Fibroblast of lung (primary cell): ENCODE data around the gene ALDOB.

ENCODE experiments used
- EZH2 ChIP-seq: IDR thresholded peaks from 2 replicates; pipeline ENCODE4 v1.5.1; 2012; ENCODE audit warnings: low read length, control low read depth, mild to moderate bottlenecking; ENCODE audit errors: missing control alignments
- TF ChIP-seq, protein P1 (sequence below), 2 donors: IDR thresholded peaks in 1 of 2; conservative IDR thresholded peaks in 1 of 2; 1 replicate in 1 of 2; 2 replicates in 1 of 2; pipeline ENCODE4 v1.5.1; 2011 to 2012; ENCODE audit warnings: low read length in 2 of 2, control low read depth in 1 of 2, inconsistent platforms in 1 of 2, low read depth in 1 of 2, mild to moderate bottlenecking in 1 of 2

DNA sequence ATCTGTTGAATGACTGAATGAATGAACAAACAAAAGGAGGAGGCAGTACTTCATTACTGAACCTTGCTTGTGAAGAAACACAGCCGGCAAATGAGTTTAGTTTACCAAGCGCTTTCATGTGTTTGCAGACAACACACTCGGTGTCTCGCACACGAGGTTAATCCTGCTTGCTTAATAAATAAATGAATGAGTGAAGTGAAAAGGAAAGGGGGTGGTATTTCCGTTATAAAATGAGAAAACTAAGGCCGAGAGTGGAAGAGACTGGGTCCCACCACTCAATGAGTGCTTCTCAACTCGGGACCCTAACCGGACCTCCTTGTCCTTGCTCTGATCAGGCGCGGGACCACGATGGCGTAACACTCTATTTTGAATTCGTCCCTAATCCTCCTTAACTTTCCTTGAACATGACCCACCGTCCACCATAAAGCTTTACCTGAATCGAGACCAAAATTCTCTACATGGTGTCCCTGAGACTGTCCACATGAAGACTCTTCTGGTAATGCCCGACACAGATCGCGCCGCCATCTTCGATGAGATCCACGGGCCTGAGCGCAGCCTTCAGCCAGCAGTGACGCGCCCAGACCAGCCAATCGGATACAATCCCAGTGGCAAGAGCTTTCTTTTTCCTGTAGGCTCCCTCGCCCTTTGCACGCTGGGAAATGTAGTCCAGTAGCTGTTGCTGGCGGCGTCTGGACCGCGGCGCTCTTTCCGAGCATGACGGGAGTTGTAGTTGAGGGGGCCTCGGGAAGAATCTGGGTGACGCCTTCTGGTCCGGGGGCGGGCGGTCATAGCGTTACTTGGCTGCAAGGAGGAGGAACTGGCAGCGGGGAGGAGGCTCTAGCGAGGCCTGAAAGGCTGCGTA is 37.3 kb downstream of the ALDOB start, which contains the start of the genes MRPL50 and ZNF189:
- TF ChIP-seq, protein P1, sequence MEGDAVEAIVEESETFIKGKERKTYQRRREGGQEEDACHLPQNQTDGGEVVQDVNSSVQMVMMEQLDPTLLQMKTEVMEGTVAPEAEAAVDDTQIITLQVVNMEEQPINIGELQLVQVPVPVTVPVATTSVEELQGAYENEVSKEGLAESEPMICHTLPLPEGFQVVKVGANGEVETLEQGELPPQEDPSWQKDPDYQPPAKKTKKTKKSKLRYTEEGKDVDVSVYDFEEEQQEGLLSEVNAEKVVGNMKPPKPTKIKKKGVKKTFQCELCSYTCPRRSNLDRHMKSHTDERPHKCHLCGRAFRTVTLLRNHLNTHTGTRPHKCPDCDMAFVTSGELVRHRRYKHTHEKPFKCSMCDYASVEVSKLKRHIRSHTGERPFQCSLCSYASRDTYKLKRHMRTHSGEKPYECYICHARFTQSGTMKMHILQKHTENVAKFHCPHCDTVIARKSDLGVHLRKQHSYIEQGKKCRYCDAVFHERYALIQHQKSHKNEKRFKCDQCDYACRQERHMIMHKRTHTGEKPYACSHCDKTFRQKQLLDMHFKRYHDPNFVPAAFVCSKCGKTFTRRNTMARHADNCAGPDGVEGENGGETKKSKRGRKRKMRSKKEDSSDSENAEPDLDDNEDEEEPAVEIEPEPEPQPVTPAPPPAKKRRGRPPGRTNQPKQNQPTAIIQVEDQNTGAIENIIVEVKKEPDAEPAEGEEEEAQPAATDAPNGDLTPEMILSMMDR (conservative IDR thresholded peaks at IDR 0.05 in 1 of 2, IDR thresholded peaks at IDR 0.05 in 1 of 2; ENCODE audit: low read depth in 1 of 2, low read length in 2 of 2): no peak
- TF ChIP-seq EZH2: no peak
